ENCODE measurements around the gene UBA6. TPM values are rescaled to one million over a fixed set of nuclear protein-coding genes. Genes with fewer than 3 reads are reported as not detected.
A peak's percentile ranks its signal among the peaks of the same experiment; 100 is the strongest.

The UBA6 gene
- total RNA-seq, 1 donor from 2014 or later: 84.8 TPM

DNA sequence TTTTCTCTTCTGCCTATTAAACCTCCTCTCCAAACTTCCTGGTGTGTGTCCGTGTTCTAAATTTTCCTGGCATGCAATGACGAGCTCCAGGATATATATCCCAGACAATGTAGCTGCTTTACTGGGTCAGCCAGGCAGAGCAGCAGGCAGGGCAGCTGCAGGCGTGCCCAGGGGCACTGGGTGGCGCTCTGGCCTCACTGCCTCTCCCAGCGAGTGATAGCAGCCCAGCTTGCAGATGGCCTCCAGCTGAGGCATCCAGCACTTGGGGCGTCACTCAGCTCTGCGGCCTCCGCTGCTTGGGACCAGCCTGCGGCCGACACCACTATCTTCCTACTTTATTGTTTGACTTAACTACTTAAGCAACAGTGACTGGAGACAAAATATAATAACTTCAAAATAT lies 23.0 kb upstream of the UBA6 start:
- peaks cover 16% of the 10 kb centered on the region for H3K4me1 Mint-ChIP-seq (ENCODE audit: low read depth)
- no peaks in the 10 kb centered on the region for H3K27me3 Mint-ChIP-seq (ENCODE audit: low read depth)
- DNase-seq (ENCODE audit: low spot score): no peak
- peaks cover 49% of the 10 kb centered on the region for H3K36me3 Mint-ChIP-seq (ENCODE audit: low read depth)
- no peak overlapping the region for H3K4me3 Mint-ChIP-seq (ENCODE audit: low read depth)
- intact Hi-C loops (cut with micrococcal nuclease): no loop called here
- no peak overlapping the region for H3K27ac Mint-ChIP-seq
- peaks cover 19% of the 10 kb centered on the region for H3K9me3 Mint-ChIP-seq

DNA sequence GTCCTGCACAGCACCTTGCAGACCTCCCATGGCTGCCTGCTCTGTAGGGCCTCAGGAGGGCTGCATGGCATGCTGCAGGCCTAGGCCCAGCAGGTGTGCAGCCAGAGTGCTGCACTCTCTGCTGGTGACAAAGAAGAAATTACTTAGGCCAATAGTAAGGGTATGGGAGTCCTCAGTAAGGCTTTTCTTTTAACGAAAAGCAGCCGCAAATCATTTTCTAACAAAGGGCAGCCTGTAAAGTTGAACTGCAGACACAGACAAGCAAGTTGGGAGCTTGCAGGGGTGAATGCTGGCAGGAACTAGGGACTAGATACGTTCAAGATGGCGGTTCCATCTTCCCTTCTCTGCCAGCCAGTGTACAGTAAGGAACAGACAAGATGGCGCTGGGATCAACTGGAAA lies 22.4 kb upstream of the UBA6 start:
- DNase-seq (ENCODE audit: low spot score): no peak
- peaks cover 44% of the 10 kb centered on the region for H3K36me3 Mint-ChIP-seq (ENCODE audit: low read depth)
- peaks cover 15% of the 10 kb centered on the region for H3K9me3 Mint-ChIP-seq
- H3K4me3 Mint-ChIP-seq (ENCODE audit: low read depth): no peak overlapping the region
- H3K27me3 Mint-ChIP-seq (ENCODE audit: low read depth): no peaks in the 10 kb centered on the region
- H3K4me1 Mint-ChIP-seq (ENCODE audit: low read depth): peaks cover 16% of the 10 kb centered on the region
- intact Hi-C loops (cut with micrococcal nuclease): no loop called here
- no peak overlapping the region for H3K27ac Mint-ChIP-seq

DNA sequence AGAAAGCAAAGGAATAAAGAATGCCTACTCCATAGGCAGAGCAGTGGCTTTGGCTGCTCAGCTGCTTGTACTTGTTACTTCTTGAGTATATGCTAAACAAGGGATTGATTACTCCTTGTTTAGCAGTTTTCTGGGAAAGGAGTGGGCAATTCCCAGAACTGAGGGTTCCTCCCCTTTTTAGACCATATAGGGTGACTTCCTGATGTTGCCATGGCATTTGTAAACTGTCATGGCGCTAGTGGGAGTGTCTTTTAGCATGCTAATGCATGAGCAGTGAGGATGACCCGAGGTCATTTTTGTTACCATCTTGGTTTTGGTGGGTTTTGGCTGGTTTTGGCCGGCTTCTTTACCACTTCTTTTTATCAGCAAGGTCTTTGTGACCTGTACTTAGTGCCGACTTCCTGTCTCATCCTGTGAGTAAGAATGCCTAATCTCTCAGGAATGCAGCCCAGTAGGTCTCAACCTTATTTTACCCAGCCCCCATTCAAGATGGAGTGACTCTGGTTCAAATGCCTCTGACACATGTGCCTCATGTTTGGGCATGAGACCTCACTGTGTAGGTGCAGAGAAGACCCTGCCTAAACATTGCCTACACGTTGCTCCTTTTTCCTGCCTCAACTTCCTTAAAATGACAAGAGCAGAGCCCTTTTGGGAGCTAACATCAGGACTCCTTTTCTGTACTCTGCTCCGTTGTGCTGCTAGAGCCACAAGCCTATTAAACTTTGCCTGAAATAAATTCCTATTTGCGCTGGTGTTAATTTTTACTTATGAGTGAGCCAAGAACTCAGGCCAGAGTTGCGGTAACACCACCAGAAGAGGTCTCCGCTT lies 21.0 kb upstream of the UBA6 start:
- Mint-ChIP-seq H3K36me3 (ENCODE audit: low read depth) (peaks cover 50% of the 10 kb centered on the region), H3K27me3 (ENCODE audit: low read depth) (no peaks in the 10 kb centered on the region), H3K27ac (no peak overlapping the region), H3K4me1 (ENCODE audit: low read depth) (peaks cover 11% of the 10 kb centered on the region), H3K4me3 (ENCODE audit: low read depth) (no peak overlapping the region), H3K9me3 (peaks cover 7% of the 10 kb centered on the region)
- no peak for DNase-seq (ENCODE audit: low spot score)
- intact Hi-C loops (cut with micrococcal nuclease): no loop called here

DNA sequence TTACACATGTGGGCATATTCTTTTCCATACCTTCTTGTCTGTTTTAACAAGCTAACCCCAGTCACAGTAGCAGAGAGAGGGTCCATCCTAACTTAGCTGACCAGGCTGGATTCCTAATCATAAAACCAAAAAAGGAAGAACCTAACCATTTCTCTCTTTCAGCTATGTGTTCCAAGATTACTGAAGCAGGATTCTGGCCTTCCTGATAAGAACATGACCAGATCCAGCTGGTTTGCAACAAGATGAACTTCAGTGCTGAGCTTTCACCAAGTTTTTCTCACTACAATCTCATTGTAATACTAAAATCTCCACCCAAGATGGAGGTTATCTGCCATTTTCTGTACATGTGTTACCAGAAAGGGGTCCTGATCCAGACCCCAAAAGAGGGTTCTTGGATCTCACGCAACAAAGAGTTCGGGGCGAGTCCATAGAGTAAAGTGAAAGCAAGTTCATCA lies 20.4 kb upstream of the UBA6 start:
- Mint-ChIP-seq H3K9me3 (peaks cover 3% of the 10 kb centered on the region), H3K27ac (no peak overlapping the region), H3K4me3 (ENCODE audit: low read depth) (no peak overlapping the region), H3K36me3 (ENCODE audit: low read depth) (peaks cover 53% of the 10 kb centered on the region), H3K4me1 (ENCODE audit: low read depth) (peaks cover 6% of the 10 kb centered on the region), H3K27me3 (ENCODE audit: low read depth) (no peaks in the 10 kb centered on the region)
- intact Hi-C loops (cut with micrococcal nuclease): no loop called here
- no peak for DNase-seq (ENCODE audit: low spot score)

DNA sequence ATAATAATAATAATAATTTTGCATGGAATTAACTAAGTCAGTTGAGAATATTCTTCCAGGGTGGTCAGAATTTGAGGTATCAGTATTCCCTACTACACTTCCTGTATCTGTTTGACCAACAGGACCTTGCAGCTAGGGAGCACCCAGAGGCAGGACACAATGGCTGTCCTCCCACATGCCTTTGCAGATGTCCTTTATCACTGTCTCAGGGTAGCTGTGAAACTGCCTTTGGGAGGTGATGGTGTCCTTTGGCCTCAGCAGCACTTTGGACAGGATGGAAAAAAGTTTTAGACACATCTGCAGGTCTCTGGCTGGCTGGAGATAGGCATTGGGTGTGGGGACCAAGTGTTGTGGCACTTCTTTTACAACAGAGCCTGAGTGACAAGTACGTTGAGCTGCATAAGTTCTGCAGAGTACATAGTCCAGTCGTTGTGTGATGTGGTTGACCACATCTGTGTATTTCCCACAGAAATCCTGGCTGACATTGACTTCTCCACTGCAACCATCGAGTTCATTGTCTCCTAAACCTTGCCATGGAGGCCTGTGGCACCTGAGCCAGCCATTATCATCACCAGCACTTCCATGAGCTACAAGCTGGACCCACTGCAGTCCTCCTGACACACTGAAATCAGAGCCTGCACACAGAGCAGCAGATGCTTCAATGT lies 19.1 kb upstream of the UBA6 start:
- H3K27ac Mint-ChIP-seq: no peak overlapping the region
- no peak overlapping the region for H3K4me3 Mint-ChIP-seq (ENCODE audit: low read depth)
- no peak for DNase-seq (ENCODE audit: low spot score)
- H3K36me3 Mint-ChIP-seq (ENCODE audit: low read depth): peaks cover 55% of the 10 kb centered on the region
- H3K4me1 Mint-ChIP-seq (ENCODE audit: low read depth): peaks cover 2% of the 10 kb centered on the region
- H3K27me3 Mint-ChIP-seq (ENCODE audit: low read depth): no peaks in the 10 kb centered on the region
- intact Hi-C loops (cut with micrococcal nuclease): no loop called here
- no peaks in the 10 kb centered on the region for H3K9me3 Mint-ChIP-seq

DNA sequence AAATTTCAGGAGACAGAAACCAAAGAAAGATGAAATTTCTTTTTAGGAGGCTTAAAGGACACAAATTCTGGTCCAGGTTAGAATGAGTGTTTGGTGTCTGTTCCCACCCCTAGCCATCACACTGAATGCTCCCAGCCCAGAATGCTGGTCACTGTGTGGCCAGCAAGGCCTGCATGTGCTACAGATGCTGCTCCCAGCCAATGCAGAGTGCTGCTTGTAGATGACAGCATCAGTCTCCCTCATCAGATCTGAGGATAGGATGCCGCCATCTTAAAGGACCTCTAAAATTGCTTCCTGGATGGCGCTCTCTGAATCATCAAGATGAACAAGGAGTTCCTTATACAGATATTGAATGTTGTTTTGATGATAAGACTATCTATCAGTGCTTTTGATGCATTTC lies 17.9 kb upstream of the UBA6 start:
- no peaks in the 10 kb centered on the region for H3K9me3 Mint-ChIP-seq
- DNase-seq (ENCODE audit: low spot score): no peak

DNA sequence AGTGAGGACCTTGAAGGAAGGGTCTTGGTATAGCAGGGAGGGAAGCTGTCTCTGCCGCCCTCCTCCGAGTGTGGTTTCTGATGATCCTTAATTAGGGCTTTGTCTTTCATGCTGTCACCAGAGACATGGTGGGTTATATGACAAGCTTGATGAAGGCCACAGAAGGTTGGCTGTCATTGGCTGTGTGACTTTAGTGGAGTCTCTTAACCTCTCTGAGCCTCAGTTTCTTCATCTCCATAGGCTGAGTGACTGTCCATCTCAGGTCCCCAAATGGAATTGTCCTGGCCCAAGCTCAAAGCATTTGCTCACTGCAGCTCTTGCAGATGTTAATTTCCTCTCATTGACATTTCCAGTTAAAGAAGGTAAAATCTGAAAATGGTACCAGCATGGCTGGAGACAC lies 16.6 kb upstream of the UBA6 start:
- H3K27me3 Mint-ChIP-seq (ENCODE audit: low read depth): no peaks in the 10 kb centered on the region
- no peak for DNase-seq (ENCODE audit: low spot score)
- intact Hi-C loops (cut with micrococcal nuclease): no loop called here
- no peak overlapping the region for H3K4me3 Mint-ChIP-seq (ENCODE audit: low read depth)
- H3K9me3 Mint-ChIP-seq: no peaks in the 10 kb centered on the region
- H3K4me1 Mint-ChIP-seq (ENCODE audit: low read depth): peaks cover 20% of the 10 kb centered on the region
- H3K36me3 Mint-ChIP-seq (ENCODE audit: low read depth): peaks cover 56% of the 10 kb centered on the region
- no peak overlapping the region for H3K27ac Mint-ChIP-seq

More for the DNA sequence above, 17.9 kb upstream of the UBA6 start:
- no peak overlapping the region for H3K4me3 Mint-ChIP-seq (ENCODE audit: low read depth)
- H3K4me1 Mint-ChIP-seq (ENCODE audit: low read depth): peaks cover 12% of the 10 kb centered on the region
- no peaks in the 10 kb centered on the region for H3K27me3 Mint-ChIP-seq (ENCODE audit: low read depth)
- H3K27ac Mint-ChIP-seq: no peak overlapping the region
- peaks cover 59% of the 10 kb centered on the region for H3K36me3 Mint-ChIP-seq (ENCODE audit: low read depth)
- intact Hi-C loops (cut with micrococcal nuclease): no loop called here

DNA sequence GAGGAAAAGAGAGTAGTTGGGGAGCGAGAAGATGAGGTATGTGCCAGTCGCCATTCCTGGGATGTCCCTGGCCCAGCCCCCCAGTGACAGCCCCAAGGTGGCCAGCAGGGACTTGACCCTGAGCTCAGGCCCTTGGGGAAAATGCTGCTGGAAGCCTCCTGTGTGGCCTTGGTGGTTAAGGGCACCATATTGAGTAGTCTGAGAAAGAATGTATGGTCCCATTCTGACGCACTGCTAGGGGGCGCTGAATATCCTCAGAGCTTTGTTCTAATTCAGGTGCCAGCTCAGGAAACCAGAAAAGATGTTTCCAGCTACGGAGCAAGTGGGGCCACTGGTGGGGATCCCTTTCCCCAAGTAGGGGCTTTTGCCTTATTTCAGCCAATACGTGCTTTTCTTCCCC lies 14.0 kb upstream of the UBA6 start:
- peaks cover 28% of the 10 kb centered on the region for H3K4me1 Mint-ChIP-seq (ENCODE audit: low read depth)
- no peaks in the 10 kb centered on the region for H3K9me3 Mint-ChIP-seq
- H3K36me3 Mint-ChIP-seq (ENCODE audit: low read depth): peaks cover 38% of the 10 kb centered on the region
- H3K27me3 Mint-ChIP-seq (ENCODE audit: low read depth): no peaks in the 10 kb centered on the region
- peak overlapping the region; percentile 95 for H3K27ac Mint-ChIP-seq
- intact Hi-C loops (cut with micrococcal nuclease): loop anchor here (1.0 kb wide), 1 partner anchor 14 kb away; the partner anchor contains the start of gene UBA6
- no peak overlapping the region for H3K4me3 Mint-ChIP-seq (ENCODE audit: low read depth)
- DNase-seq (ENCODE audit: low spot score): no peak

DNA sequence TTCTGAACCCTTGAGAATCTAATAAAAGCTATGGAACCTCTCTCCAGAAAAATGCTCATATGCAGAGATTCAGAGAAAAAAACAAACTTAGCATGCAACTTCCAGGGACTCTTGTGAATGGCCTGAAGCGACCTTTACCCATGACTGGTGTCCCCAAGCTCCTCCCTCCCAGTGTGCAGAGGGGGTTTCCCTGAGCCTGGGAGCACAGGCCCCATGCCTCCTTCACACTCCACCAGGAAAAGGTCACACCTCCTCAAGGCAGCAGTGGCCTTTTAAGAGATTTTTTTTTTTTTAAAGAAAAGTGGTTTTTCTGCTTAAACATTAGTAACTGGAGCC lies 13.3 kb upstream of the UBA6 start:
- Mint-ChIP-seq H3K36me3 (ENCODE audit: low read depth) (peaks cover 45% of the 10 kb centered on the region), H3K4me1 (ENCODE audit: low read depth) (peaks cover 28% of the 10 kb centered on the region), H3K9me3 (no peaks in the 10 kb centered on the region), H3K27ac (peak overlapping the region; percentile 95), H3K4me3 (ENCODE audit: low read depth) (peak overlapping the region; percentile 35), H3K27me3 (ENCODE audit: low read depth) (no peaks in the 10 kb centered on the region)
- no peak for DNase-seq (ENCODE audit: low spot score)
- intact Hi-C loops (cut with micrococcal nuclease): loop anchor here (1.0 kb wide), 1 partner anchor 13 kb away; the partner anchor contains the start of gene UBA6

DNA sequence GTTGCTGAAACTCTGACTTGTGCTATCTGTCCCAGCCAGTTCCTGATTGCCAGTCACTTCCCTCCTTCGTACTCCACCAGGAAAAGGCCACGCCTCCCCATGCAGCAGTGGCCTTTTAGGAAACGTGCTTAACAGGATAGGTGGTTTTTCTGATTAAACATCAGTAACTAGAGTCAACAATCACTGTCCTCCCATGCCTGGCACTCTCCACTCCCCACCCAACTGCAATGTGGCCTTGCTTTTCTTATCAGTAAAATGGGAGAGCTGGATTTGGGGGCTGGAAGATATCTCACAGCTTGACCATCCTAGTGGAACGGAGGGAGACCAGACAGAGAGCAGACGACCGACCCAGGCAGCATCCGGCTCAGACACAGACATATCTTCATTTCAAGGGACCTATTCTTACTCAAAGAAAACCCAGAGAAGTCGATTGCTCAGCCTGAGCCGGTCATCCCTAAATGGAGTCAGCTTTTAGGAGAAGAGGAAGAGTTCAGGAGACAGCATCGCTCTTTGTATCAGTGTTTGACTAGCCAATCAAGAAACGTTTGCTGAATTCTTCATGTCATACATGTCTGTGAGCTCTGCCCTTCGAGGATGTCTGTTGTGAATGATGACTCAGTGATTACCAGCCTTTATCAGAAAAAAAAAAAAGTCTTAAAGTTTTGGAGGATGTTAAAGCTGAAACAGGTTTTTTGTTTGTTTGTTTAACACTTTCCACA lies 12.7 kb upstream of the UBA6 start:
- peaks cover 49% of the 10 kb centered on the region for H3K36me3 Mint-ChIP-seq (ENCODE audit: low read depth)
- intact Hi-C loops (cut with micrococcal nuclease): loop anchor here (1.0 kb wide), 1 partner anchor 12 kb away; the partner anchor contains the start of gene UBA6
- peak overlapping the region; percentile 95 for H3K27ac Mint-ChIP-seq
- no peak for DNase-seq (ENCODE audit: low spot score)
- H3K4me3 Mint-ChIP-seq (ENCODE audit: low read depth): peak overlapping the region; percentile 35
- H3K27me3 Mint-ChIP-seq (ENCODE audit: low read depth): no peaks in the 10 kb centered on the region
- peaks cover 2% of the 10 kb centered on the region for H3K9me3 Mint-ChIP-seq
- H3K4me1 Mint-ChIP-seq (ENCODE audit: low read depth): peaks cover 28% of the 10 kb centered on the region

DNA sequence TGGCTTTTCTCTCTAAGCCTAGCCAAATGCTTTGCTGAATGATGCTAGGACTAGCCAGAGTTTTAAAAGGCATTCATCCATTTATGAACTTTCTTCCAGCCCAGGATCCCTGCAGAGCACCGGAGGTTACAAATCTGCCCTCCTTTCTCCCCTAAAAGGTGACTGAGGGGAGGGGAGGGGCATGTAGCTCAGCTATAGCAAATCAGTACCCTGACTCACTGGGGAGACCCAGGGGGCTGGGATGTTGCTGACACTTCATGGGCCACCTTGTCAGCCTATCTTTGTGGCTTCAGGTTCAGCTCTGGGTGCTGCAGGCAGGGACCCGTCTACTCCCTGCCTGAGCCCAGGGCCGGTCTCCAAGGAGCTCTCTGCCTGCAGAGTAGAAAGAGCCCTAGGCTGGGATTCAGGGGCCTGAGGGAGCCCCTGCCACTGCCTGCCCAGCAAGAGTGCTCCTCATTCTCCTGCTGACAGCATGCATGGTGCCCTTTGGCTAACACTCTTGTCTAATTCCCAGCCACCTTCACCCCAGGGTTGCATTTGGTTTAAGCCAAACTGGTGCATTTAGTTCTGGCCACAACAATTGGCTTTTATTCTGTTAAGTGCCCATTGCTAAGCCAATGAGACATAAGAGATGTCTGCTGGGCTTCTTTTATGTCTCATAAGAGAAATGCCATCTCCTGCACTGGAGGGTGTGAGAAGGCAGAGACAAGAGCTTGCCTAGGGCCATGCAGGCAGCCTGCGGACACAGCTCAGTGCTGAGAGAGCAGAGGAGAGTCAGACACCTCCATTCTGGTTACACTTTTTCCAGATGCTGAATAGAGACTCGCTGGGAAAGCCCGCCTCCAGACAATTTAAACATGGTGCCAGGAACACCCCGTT lies 11.9 kb upstream of the UBA6 start:
- DNase-seq (ENCODE audit: low spot score): no peak
- peaks cover 30% of the 10 kb centered on the region for H3K4me1 Mint-ChIP-seq (ENCODE audit: low read depth)
- intact Hi-C loops (cut with micrococcal nuclease): no loop called here
- H3K36me3 Mint-ChIP-seq (ENCODE audit: low read depth): peaks cover 54% of the 10 kb centered on the region
- H3K27me3 Mint-ChIP-seq (ENCODE audit: low read depth): no peaks in the 10 kb centered on the region
- H3K4me3 Mint-ChIP-seq (ENCODE audit: low read depth): no peak overlapping the region
- H3K27ac Mint-ChIP-seq: peak overlapping the region; percentile 95
- peaks cover 10% of the 10 kb centered on the region for H3K9me3 Mint-ChIP-seq

DNA sequence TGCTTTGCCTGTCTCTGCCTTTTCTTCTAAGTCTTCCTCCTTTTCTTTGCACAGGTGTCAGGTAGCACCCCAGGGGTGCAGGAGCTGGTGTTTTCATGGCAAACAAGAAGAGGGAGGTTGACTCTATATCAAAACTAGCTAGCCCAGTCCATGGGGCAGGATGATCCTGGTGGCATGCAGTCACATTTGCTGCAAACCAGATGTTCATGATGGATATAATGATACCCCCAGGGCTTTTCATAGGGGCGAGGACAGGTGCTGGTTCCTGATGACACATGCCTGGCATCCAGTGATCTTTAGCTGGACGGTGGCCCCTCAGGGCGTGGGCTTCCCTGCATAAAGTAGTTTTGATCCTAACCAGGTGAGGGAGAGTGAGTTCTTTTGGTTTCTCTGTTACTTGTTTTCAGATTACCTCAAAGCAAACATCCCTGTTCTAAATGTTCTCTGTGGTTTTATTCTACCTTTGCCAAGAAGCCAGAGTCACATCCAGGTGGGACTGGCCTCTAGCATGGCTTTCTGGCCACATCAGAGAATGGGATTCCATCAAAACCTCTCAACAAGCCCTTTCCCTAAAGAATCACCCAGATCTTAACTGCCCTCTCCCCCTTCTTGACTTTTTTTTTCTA lies 11.2 kb upstream of the UBA6 start:
- Mint-ChIP-seq H3K4me3 (ENCODE audit: low read depth) (no peak overlapping the region), H3K4me1 (ENCODE audit: low read depth) (peaks cover 30% of the 10 kb centered on the region), H3K9me3 (peaks cover 14% of the 10 kb centered on the region), H3K27me3 (ENCODE audit: low read depth) (no peaks in the 10 kb centered on the region), H3K36me3 (ENCODE audit: low read depth) (peaks cover 54% of the 10 kb centered on the region), H3K27ac (no peak overlapping the region)
- intact Hi-C loops (cut with micrococcal nuclease): no loop called here
- DNase-seq (ENCODE audit: low spot score): no peak

All from activated T-helper 2 cell treated with anti-CD3 and anti-CD28 coated beads, Interferon-gamma antibody, Interleukin-2, Interleukin-4, amounts not matched to agents 10 μg/mL and 5 μg/mL and 100 μg/mL, durations not matched to agents 14 hours and 24 hours and 36 hours (primary cell).